Neural crest cell (in vitro differentiated cells): Measurements from ENCODE around the gene TCF4. TPM values are rescaled to one million over a fixed set of nuclear protein-coding genes. Genes with fewer than 3 reads are reported as not detected.

Experiments
- DNase-seq: peaks from one replicate; pipeline ENCODE4 v3.0.0; 2021; ENCODE audit warnings: low read depth, mixed read lengths, low spot score
- H3K27ac Mint-ChIP-seq: one replicate; pipeline ENCODE4 v1.8.0; 2021; ENCODE audit warnings: mild to moderate bottlenecking, mixed read lengths; ENCODE audit not compliant: unreplicated experiment
- H3K27me3 Mint-ChIP-seq: 2 replicates; pipeline ENCODE4 v1.8.0; 2021; ENCODE audit warnings: low read depth, mild to moderate bottlenecking, mixed read lengths
- H3K36me3 Mint-ChIP-seq: 2 replicates; pipeline ENCODE4 v1.8.0; 2021; ENCODE audit warnings: low read depth, mild to moderate bottlenecking, mixed read lengths
- H3K4me1 Mint-ChIP-seq: 2 replicates; pipeline ENCODE4 v1.8.0; 2021; ENCODE audit warnings: mixed read lengths
- H3K4me3 Mint-ChIP-seq: one replicate; pipeline ENCODE4 v1.8.0; 2021; ENCODE audit warnings: mild to moderate bottlenecking, mixed read lengths
- H3K9me3 Mint-ChIP-seq: 2 replicates; pipeline ENCODE4 v1.8.0; 2021; ENCODE audit warnings: mixed read lengths
- CTCF ChIP-seq: fragments of 200-600 bp; sonication (generic); conservative IDR thresholded peaks from 2 replicates; pipeline ENCODE4 v1.5.0; 2021; ENCODE audit warnings: antibody characterized with exemption, mild to moderate bottlenecking
- total RNA-seq: library from RNA; stranded (reverse); gene quantifications from 2 replicates; pipeline ENCODE4 v1.2.1, GENCODE V29; 2021

The TCF4 gene
- total RNA-seq, 1 donor from 2014 or later, result 89.9 TPM

GRCh38 chr18:55439056-55439455 lies 148.9 kb downstream of the TCF4 start:
- H3K27me3 Mint-ChIP-seq, result no peaks in the 10 kb centered on the region
- no peak for TF ChIP-seq CTCF
- H3K27ac Mint-ChIP-seq, result no peak overlapping the region
- peaks cover 11% of the 10 kb centered on the region for H3K36me3 Mint-ChIP-seq
- H3K4me1 Mint-ChIP-seq, result peaks cover 29% of the 10 kb centered on the region
- no peak overlapping the region for H3K4me3 Mint-ChIP-seq
- peaks cover 2% of the 10 kb centered on the region for H3K9me3 Mint-ChIP-seq
- no peak for DNase-seq

- Mint-ChIP-seq H3K4me1 (peaks cover 30% of the 10 kb centered on the region), H3K9me3 (peaks cover 2% of the 10 kb centered on the region), H3K36me3 (peaks cover 8% of the 10 kb centered on the region), H3K27ac (no peak overlapping the region), H3K4me3 (no peak overlapping the region), H3K27me3 (no peaks in the 10 kb centered on the region)
- no peak for DNase-seq
- TF ChIP-seq CTCF, result no peak
Observed at GRCh38 chr18:55435592-55435991, 152.4 kb downstream of the TCF4 start.

GRCh38 chr18:55433648-55434047 lies 154.3 kb downstream of the TCF4 start:
- peaks cover 2% of the 10 kb centered on the region for H3K9me3 Mint-ChIP-seq
- no peak overlapping the region for H3K27ac Mint-ChIP-seq
- no peak for TF ChIP-seq CTCF
- DNase-seq, result no peak
- no peaks in the 10 kb centered on the region for H3K27me3 Mint-ChIP-seq
- H3K36me3 Mint-ChIP-seq, result peaks cover 8% of the 10 kb centered on the region
- H3K4me1 Mint-ChIP-seq, result peaks cover 15% of the 10 kb centered on the region
- no peak overlapping the region for H3K4me3 Mint-ChIP-seq

GRCh38 chr18:55433140-55433539 lies 154.9 kb downstream of the TCF4 start:
- H3K4me1 Mint-ChIP-seq, result peaks cover 12% of the 10 kb centered on the region
- H3K36me3 Mint-ChIP-seq, result peaks cover 8% of the 10 kb centered on the region
- no peaks in the 10 kb centered on the region for H3K27me3 Mint-ChIP-seq
- no peak for TF ChIP-seq CTCF
- no peak overlapping the region for H3K27ac Mint-ChIP-seq
- no peak for DNase-seq
- peaks cover 2% of the 10 kb centered on the region for H3K9me3 Mint-ChIP-seq
- H3K4me3 Mint-ChIP-seq, result no peak overlapping the region

- Mint-ChIP-seq H3K27me3 (no peaks in the 10 kb centered on the region), H3K36me3 (peaks cover 9% of the 10 kb centered on the region), H3K27ac (no peak overlapping the region), H3K9me3 (peaks cover 2% of the 10 kb centered on the region), H3K4me3 (no peak overlapping the region), H3K4me1 (peaks cover 11% of the 10 kb centered on the region)
- TF ChIP-seq CTCF, result no peak
- no peak for DNase-seq
Observed at GRCh38 chr18:55432307-55433040, 155.5 kb downstream of the TCF4 start.
